Measurements from ENCODE around the gene CDHR4.

DNA sequence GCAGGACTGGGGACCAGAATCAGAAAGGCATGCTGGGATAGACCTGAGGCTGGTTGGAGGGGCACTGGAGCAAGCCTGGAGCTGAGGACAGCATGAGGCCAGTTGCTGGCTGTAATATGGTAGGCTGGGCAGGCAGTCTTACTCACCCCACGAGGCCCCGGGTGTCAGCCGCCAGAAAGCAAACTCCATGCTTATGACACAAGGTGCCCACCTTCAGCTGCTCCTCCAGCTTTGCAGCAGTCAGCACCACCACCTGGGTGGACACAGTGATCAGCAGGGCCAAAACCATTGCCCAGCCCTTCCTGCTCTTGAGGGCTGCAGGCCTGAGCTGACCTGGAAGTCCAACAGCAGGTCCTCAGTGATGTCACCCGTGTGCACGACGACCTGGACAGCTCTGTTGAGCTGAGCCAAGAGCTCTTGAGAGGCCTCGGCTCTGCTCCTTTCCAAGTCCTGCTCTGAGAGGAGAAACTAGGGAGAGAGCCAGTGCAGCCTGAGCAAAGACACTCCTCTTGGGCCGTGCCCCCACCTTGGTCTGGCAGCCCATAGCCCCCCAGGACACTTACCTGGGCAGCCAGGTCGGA, 13.3 kb upstream of the CDHR4 start:
- TF ChIP-seq, protein P1, sequence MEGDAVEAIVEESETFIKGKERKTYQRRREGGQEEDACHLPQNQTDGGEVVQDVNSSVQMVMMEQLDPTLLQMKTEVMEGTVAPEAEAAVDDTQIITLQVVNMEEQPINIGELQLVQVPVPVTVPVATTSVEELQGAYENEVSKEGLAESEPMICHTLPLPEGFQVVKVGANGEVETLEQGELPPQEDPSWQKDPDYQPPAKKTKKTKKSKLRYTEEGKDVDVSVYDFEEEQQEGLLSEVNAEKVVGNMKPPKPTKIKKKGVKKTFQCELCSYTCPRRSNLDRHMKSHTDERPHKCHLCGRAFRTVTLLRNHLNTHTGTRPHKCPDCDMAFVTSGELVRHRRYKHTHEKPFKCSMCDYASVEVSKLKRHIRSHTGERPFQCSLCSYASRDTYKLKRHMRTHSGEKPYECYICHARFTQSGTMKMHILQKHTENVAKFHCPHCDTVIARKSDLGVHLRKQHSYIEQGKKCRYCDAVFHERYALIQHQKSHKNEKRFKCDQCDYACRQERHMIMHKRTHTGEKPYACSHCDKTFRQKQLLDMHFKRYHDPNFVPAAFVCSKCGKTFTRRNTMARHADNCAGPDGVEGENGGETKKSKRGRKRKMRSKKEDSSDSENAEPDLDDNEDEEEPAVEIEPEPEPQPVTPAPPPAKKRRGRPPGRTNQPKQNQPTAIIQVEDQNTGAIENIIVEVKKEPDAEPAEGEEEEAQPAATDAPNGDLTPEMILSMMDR (IDR thresholded peaks at IDR 0.05): no peak
- no peak for TF ChIP-seq POLR2AphosphoS5 (IDR thresholded peaks at IDR 0.05)
- TF ChIP-seq POLR2A (IDR thresholded peaks at IDR 0.05): no peak
